Measurements from ENCODE around the gene PRDX4. TPM values are rescaled to one million over a fixed set of nuclear protein-coding genes. Genes with fewer than 3 reads are reported as not detected.

Gene PRDX4
- polyA plus RNA-seq, 2 of the 4 experiments (the other 2 are of a cell fraction), result 212 to 283 TPM

- Histone ChIP-seq H3K9me3 (no peaks in the 10 kb centered on the region), H3K27ac (peak overlapping the region; percentile 45 to 70; a peak in 3 of 6 replicates), H3K4me2 (peak overlapping the region; percentile 66), H3K4me1 (no peaks in the 10 kb centered on the region), H3K4me3 (0 out of 3 replicates have a peak overlapping the region, but pooled peaks have one; percentile 22)
- ChIA-PET POLR2A (interaction anchor here (0.6 kb wide), 1 partner anchor 11 kb away, joined by 5 read pairs; no protein-coding TSS in a partner anchor), CTCF (interaction anchor here (0.7 to 20.9 kb wide), 14 partner anchors 8 to 360 kb away, joined by 3 to 312 read pairs (median 4); partner anchors contain the start of genes APOO, CXorf58, EIF2S3 and SAT1)
- FAIRE-seq, result no peak
- TF ChIP-seq CTCF (IDR thresholded peaks at IDR 0.05) (peak; percentile 58), RCOR1 (IDR thresholded peaks at IDR 0.05; ENCODE audit: low read depth, low read length) (no peak), MAZ (IDR thresholded peaks at IDR 0.05; ENCODE audit: borderline replicate concordance, low read depth, low read length) (no peak), RAD21 (conservative IDR thresholded peaks at IDR 0.05 in 1 of 2, IDR thresholded peaks at IDR 0.05 in 1 of 2) (peak; percentile 80 to 88), KDM1A (IDR thresholded peaks at IDR 0.05; ENCODE audit: low read depth) (no peak), HDAC2 (IDR thresholded peaks at IDR 0.05) (no peak), SREBF2 (IDR thresholded peaks at IDR 0.05) (no peak), TP53 (CRISPR knock-in tag; IDR thresholded peaks at IDR 0.05) (no peak), SMC3 (IDR thresholded peaks at IDR 0.05) (peak; percentile 82), HES2 (IDR thresholded peaks at IDR 0.05) (no peak), E2F6 (IDR thresholded peaks at IDR 0.05; ENCODE audit: borderline replicate concordance, low read depth) (no peak)
- 0% methylated on average over 2 of the region's 8 CpGs for WGBS (ENCODE audit: missing lambda C conversion rate)
- DNase-seq (ENCODE audit: low read depth in 1 of 2, low spot score in 1 of 2), result peak; percentile 33 to 77
- ATAC-seq, result peak; percentile 84 to 91
These were observed 27.3 kb downstream of the PRDX4 start for GRCh38 chrX:23694606-23695005.

- POLR2A ChIA-PET, result interaction anchor here (1.0 kb wide), 1 partner anchor 83 kb away, joined by 3 read pairs; the partner anchor contains the start of gene SAT1
- no peak overlapping the region for H3K27ac ChIP-seq
- no peak for DNase-seq (ENCODE audit: low read depth in 1 of 2, low spot score in 1 of 2)
- 87% methylated on average over 16 of the region's 16 CpGs for WGBS (ENCODE audit: missing lambda C conversion rate)
- TF ChIP-seq MAFK (IDR thresholded peaks at IDR 0.05; ENCODE audit: partially characterized antibody) (no peak), FOSL2 (IDR thresholded peaks at IDR 0.05) (no peak), FOSL2 (CRISPR knock-in tag; IDR thresholded peaks at IDR 0.05) (no peak), CBX8 (IDR thresholded peaks at IDR 0.05) (no peak), MAZ (IDR thresholded peaks at IDR 0.05; ENCODE audit: borderline replicate concordance, low read depth, low read length) (no peak), BHLHE40 (IDR thresholded peaks at IDR 0.05; ENCODE audit: low read depth, low read length) (no peak), MAX (IDR thresholded peaks at IDR 0.05) (no peak), RFX5 (IDR thresholded peaks at IDR 0.05) (no peak), PBX3 (IDR thresholded peaks at IDR 0.05) (no peak), POLR2A (IDR thresholded peaks at IDR 0.05; ENCODE audit: low read length) (no peak), CHD4 (IDR thresholded peaks at IDR 0.05; ENCODE audit: borderline replicate concordance) (no peak), ZSCAN20 (CRISPR knock-in tag; IDR thresholded peaks at IDR 0.05) (no peak), ELK1 (IDR thresholded peaks at IDR 0.05; ENCODE audit: low read depth, low read length) (no peak), MYC (IDR thresholded peaks at IDR 0.05; ENCODE audit: borderline replicate concordance, low read length) (no peak), TFCP2L1 (CRISPR knock-in tag; IDR thresholded peaks at IDR 0.05) (no peak), EP300 (IDR thresholded peaks at IDR 0.05) (no peak)
- FAIRE-seq, result no peak
- ATAC-seq, result peak in 1 of 2 experiments; percentile 22; a peak in 2 of 6 replicates
- H3K4me1 ChIP-seq, result no peaks in the 10 kb centered on the region
- no peak overlapping the region for H3K4me2 ChIP-seq
- no peak overlapping the region for H3K4me3 ChIP-seq
- CTCF ChIA-PET, result interaction anchor here (0.6 to 20.9 kb wide), 4 partner anchors 25 to 205 kb away, joined by 3 to 312 read pairs (median 6); partner anchors contain the start of genes APOO, CXorf58 and SAT1
- H3K9me3 ChIP-seq, result no peaks in the 10 kb centered on the region
These were observed 32.4 kb downstream of the PRDX4 start for GRCh38 chrX:23699636-23700194.
